ENCODE results near the gene GNAZ. TPM values are rescaled to one million over a fixed set of nuclear protein-coding genes. Genes with fewer than 3 reads are reported as not detected.

Gene GNAZ
- polyA plus RNA-seq, 1 experiment, result 12.6 TPM

DNA sequence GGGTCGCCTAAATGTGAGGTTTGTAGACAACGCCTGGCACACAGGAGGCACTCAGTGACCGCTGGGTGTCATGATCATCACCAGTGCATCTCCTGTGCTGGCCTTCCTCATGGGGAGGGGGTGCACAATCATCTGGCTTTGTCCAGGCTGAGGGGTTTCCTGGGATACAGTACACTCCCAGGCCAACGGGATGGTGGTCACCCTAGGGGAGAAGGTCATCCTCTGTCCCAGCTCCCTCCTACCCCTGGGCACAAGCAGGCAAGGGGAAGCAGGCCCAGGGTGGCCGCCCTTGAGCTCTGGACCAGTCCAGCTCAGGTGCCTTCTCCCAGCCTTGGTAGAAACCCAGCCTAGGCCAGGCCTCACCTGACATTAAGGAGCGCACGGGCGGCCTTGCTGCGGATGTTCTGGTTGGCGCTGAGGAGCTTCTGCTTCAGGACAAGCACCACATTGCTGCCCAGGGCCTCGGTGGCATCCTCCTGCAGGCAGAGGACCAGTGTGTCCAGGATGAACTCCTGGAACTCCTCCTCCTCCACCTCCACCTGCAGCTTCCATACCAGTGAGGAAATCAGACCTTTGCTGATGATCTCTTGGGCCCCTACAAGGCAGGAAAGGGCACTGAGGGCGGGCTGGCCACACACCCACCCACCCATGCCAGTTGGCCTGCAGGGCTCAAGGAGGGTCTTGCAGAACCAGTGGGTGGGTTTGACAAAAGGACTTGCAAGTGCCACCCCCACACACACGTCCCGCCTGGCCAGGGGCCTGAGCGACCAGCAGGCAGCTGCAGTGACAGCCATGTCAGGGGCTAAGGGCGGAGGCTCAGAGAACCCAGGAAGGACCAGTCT is 6.6 kb upstream of the GNAZ start:
- TF ChIP-seq, protein P1, sequence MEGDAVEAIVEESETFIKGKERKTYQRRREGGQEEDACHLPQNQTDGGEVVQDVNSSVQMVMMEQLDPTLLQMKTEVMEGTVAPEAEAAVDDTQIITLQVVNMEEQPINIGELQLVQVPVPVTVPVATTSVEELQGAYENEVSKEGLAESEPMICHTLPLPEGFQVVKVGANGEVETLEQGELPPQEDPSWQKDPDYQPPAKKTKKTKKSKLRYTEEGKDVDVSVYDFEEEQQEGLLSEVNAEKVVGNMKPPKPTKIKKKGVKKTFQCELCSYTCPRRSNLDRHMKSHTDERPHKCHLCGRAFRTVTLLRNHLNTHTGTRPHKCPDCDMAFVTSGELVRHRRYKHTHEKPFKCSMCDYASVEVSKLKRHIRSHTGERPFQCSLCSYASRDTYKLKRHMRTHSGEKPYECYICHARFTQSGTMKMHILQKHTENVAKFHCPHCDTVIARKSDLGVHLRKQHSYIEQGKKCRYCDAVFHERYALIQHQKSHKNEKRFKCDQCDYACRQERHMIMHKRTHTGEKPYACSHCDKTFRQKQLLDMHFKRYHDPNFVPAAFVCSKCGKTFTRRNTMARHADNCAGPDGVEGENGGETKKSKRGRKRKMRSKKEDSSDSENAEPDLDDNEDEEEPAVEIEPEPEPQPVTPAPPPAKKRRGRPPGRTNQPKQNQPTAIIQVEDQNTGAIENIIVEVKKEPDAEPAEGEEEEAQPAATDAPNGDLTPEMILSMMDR (IDR thresholded peaks at IDR 0.05; ENCODE audit: insufficient read depth, low read depth, low read length), result no peak

DNA sequence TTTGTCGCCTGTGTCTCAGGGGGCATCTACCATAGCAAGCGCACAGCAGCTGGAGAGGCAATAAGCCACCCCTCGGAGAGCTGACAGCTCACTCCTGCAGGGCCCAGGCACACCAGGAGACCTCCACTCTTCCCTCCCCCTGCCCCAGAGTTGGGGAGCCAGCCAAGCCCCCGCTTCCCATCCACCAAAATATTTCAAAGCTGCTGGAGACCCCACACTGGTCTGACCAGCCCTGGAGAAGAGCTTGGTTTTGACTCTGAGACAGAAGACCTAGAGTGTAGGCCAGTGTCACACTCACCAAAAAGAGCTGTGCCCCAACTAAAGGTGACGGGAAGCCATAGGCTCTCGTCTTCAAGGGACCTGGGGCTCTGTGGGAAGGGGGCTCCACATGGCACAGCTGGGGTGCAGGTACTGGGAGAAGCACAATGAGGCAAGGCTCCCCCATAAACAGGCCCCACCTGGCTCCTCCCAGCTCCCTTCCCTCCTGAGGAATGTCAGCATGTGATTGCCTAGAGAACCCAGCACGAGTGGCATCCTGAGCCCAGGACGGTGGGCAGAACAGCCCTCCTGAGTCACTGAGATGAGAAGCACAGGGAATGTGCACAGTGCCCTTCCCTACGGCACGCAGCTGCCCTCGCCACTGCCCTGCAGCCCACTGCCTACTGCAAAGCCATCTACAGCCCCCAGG is 5.8 kb upstream of the GNAZ start:
- no peaks in the 10 kb centered on the region; the same call in 1 of the 2 replicates for H3K27me3 ChIP-seq (ENCODE audit: control insufficient read depth, insufficient read depth, low read length)
- CTCF ChIA-PET, result interaction anchor here (1.0 kb wide), 1 partner anchor 1738 kb away, joined by 3 read pairs; no protein-coding TSS in a partner anchor
- POLR2A ChIA-PET, result no interaction called here
- H3K4me3 ChIP-seq (ENCODE audit: low read depth, low read length), result no peak overlapping the region
- H3K36me3 ChIP-seq (ENCODE audit: control insufficient read depth, insufficient read depth, low read length), result no peaks in the 10 kb centered on the region
- no peak for DNase-seq (ENCODE audit: low read depth)
- TF ChIP-seq, protein P1 (IDR thresholded peaks at IDR 0.05; ENCODE audit: insufficient read depth, low read depth, low read length), result no peak

More for the DNA sequence above, 6.6 kb upstream of the GNAZ start:
- H3K36me3 ChIP-seq (ENCODE audit: control insufficient read depth, insufficient read depth, low read length), result no peaks in the 10 kb centered on the region
- no peaks in the 10 kb centered on the region; the same call in 1 of the 2 replicates for H3K27me3 ChIP-seq (ENCODE audit: control insufficient read depth, insufficient read depth, low read length)
- ChIA-PET CTCF (interaction anchor here (1.0 to 1.1 kb wide), 2 partner anchors 28 to 1738 kb away, joined by 3 read pairs; no protein-coding TSS in a partner anchor), POLR2A (no interaction called here)
- H3K4me3 ChIP-seq (ENCODE audit: low read depth, low read length), result no peak overlapping the region
- no peak for DNase-seq (ENCODE audit: low read depth)

- no peaks in the 10 kb centered on the region for H3K36me3 ChIP-seq (ENCODE audit: control insufficient read depth, insufficient read depth, low read length)
- H3K27me3 ChIP-seq (ENCODE audit: control insufficient read depth, insufficient read depth, low read length), result no peaks in the 10 kb centered on the region; the same call in 1 of the 2 replicates
- no peak overlapping the region for H3K4me3 ChIP-seq (ENCODE audit: low read depth, low read length)
- DNase-seq (ENCODE audit: low read depth), result no peak
- POLR2A ChIA-PET, result no interaction called here
- CTCF ChIA-PET, result interaction anchor here (1.0 kb wide), 1 partner anchor 1737 kb away, joined by 3 read pairs; no protein-coding TSS in a partner anchor
- TF ChIP-seq, protein P1 (IDR thresholded peaks at IDR 0.05; ENCODE audit: insufficient read depth, low read depth, low read length), result no peak
These were observed 5.3 kb upstream of the GNAZ start for GRCh38 chr22:23065069-23065451.

- no peaks in the 10 kb centered on the region for H3K36me3 ChIP-seq (ENCODE audit: control insufficient read depth, insufficient read depth, low read length)
- ChIA-PET POLR2A (no interaction called here), CTCF (interaction anchor here (0.7 kb wide), 2 partner anchors 47 to 62 kb away, joined by 3 to 4 read pairs; no protein-coding TSS in a partner anchor)
- DNase-seq (ENCODE audit: low read depth), result no peak
- H3K4me3 ChIP-seq (ENCODE audit: low read depth, low read length), result no peak overlapping the region
- no peaks in the 10 kb centered on the region; the same call in 1 of the 2 replicates for H3K27me3 ChIP-seq (ENCODE audit: control insufficient read depth, insufficient read depth, low read length)
- TF ChIP-seq, protein P1 (IDR thresholded peaks at IDR 0.05; ENCODE audit: insufficient read depth, low read depth, low read length), result no peak
These were observed 4.7 kb upstream of the GNAZ start for GRCh38 chr22:23065495-23066122.
